PFSK-1 (cell line): ENCODE measurements around the gene DOK5.

Experiments
- FOXP2 ChIP-seq: optimal IDR thresholded peaks from 2 replicates; pipeline ENCODE3; 2011; ENCODE audit warnings: borderline replicate concordance, control low read depth, inconsistent platforms; ENCODE audit not compliant: insufficient read depth; ENCODE audit errors: extremely low read length, extremely low read depth
- POLR2AphosphoS5 ChIP-seq: IDR thresholded peaks from 2 replicates; pipeline ENCODE4 v1.6.1; 2012; ENCODE audit warnings: low read depth, mild to moderate bottlenecking, control low read depth, low read length, moderate library complexity
- REST ChIP-seq, 2 experiments: IDR thresholded peaks; 2 replicates each; pipeline versions ENCODE4 v1.6.1 to v1.8.0; 2011 to 2012; ENCODE audit warnings: low read depth in 2 of 2, low read length in 2 of 2, control low read depth in 1 of 2, inconsistent platforms in 1 of 2, mild to moderate bottlenecking in 1 of 2, moderate library complexity in 1 of 2; ENCODE audit not compliant: insufficient read depth in 1 of 2
- SIN3A ChIP-seq: IDR thresholded peaks from 2 replicates; pipeline ENCODE4 v1.6.1; 2012; ENCODE audit warnings: mild to moderate bottlenecking, low read length, moderate library complexity, borderline replicate concordance; ENCODE audit not compliant: insufficient read depth
- TAF1 ChIP-seq: IDR thresholded peaks from 2 replicates; pipeline ENCODE4 v1.6.1; 2012; ENCODE audit warnings: low read length, control low read depth, borderline replicate concordance; ENCODE audit not compliant: insufficient read depth

DOK5 gene

GRCh38 chr20:54474866-54475265, 527 bp upstream of the DOK5 start:
- no peak for TF ChIP-seq TAF1
- TF ChIP-seq FOXP2, result no peak
- TF ChIP-seq POLR2AphosphoS5, result no peak
- no peak for TF ChIP-seq SIN3A
- no peak for TF ChIP-seq REST (IDR thresholded peaks at IDR 0.05; ENCODE audit: insufficient read depth in 1 of 2, low read depth in 2 of 2, low read length in 2 of 2)

GRCh38 chr20:54476169-54477009, 996 bp downstream of the DOK5 start:
- TF ChIP-seq TAF1, result no peak
- no peak for TF ChIP-seq FOXP2
- no peak for TF ChIP-seq SIN3A
- TF ChIP-seq POLR2AphosphoS5, result no peak
- no peak for TF ChIP-seq REST (IDR thresholded peaks at IDR 0.05; ENCODE audit: insufficient read depth in 1 of 2, low read depth in 2 of 2, low read length in 2 of 2)

GRCh38 chr20:54477191-54477955, 2.0 kb downstream of the DOK5 start:
- TF ChIP-seq SIN3A, result no peak
- TF ChIP-seq REST (IDR thresholded peaks at IDR 0.05; ENCODE audit: insufficient read depth in 1 of 2, low read depth in 2 of 2, low read length in 2 of 2), result no peak
- TF ChIP-seq TAF1, result no peak
- no peak for TF ChIP-seq POLR2AphosphoS5
- no peak for TF ChIP-seq FOXP2

- TF ChIP-seq REST (IDR thresholded peaks at IDR 0.05; ENCODE audit: insufficient read depth in 1 of 2, low read depth in 2 of 2, low read length in 2 of 2), result no peak
- no peak for TF ChIP-seq FOXP2
- no peak for TF ChIP-seq TAF1
- no peak for TF ChIP-seq SIN3A
- TF ChIP-seq POLR2AphosphoS5, result no peak
These were observed 3.9 kb downstream of the DOK5 start for GRCh38 chr20:54479138-54479906.
